Stimulated activated CD4-positive, alpha-beta T cell treated with anti-CD3 and anti-CD28 coated beads, Interleukin-2, amount 100 ng/mL, for 48 hours (primary cell): ENCODE measurements around the gene SLC25A34.

Experiments used
- DNase-seq, 2 donors: peaks; one replicate each; pipeline ENCODE4 v3.0.0-alpha.2; 2020

The SLC25A34 gene

DNA sequence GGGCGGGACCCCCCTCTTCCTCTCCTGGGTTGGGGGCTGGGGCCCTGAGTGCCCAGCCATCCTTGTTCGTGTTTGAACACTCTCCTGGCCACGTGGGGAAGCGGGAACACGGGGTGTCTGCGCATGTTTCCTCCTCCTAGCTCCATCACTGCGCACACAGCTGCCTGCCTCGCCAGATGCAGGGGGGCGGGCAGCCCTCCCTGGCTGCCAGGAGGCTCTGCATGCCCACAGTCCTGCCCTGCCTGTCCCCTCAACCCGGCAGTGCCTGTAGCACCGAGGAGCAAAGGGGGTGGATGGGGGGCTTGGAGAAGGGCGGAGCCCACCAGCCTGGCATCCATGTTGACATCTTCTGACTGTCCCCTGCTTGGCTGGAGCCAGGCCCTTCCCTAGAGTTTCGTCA, 1.8 kb upstream of the SLC25A34 start:
- DNase-seq, result no peak

DNA sequence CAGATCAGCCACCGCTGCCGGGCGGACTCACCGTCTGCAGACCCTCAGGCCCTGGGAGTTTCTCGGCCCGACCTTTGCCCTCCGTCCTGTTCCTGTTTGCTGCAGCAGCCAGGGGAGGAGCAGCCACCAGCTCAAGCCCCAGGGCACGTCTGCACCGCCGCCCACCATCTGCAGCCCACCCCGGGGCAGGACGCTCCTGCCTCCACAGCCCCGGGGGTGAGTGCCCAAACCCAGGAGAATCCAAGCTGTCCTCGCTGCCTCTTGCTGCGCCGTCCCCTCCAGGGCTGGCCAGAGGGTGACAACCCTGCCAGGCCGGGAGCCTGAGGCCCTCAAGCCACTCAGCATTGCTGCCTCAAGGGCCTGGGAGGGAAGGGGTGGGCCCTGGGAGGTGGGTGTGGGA, 1.2 kb upstream of the SLC25A34 start:
- DNase-seq, result no peak

GRCh38 chr1:15735304-15736037, 587 bp upstream of the SLC25A34 start:
- DNase-seq, result no peak

GRCh38 chr1:15736892-15737261, 819 bp downstream of the SLC25A34 start:
- DNase-seq, result no peak

- DNase-seq, result no peak
Measured at GRCh38 chr1:15737324-15738319, 1.6 kb downstream of the SLC25A34 start.

DNA sequence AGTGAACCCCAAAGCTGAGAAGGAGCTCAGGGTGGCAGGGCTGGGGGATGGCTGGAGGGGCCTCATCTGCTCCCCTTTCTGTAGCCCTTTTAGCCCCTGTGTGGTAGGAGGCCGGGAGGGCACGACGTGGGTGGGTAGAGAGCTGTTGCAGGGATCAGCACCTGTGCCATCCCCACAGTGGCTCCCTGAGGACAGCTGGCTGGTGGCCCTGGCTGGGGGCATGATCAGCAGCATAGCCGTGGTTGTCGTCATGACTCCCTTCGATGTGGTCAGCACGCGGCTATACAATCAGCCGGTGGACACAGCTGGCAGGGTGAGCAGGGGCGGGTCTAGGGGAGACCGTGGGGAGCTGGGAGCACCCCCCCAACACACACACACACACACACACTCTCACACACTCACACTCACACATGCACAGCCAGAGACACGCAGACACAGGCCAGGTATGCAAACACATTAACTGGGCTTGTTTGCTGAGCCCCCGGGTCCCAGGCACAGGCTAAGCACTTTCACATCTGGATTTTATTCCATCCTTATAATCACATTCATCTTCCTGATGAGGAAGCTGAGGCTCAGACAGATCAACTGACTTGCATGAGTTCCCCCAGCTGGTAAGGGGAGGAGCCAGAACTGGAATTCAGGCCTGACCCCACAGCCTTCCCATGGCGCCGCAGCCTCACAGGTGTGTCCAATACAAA, 2.5 kb downstream of the SLC25A34 start:
- no peak for DNase-seq

GRCh38 chr1:15739259-15739658, 3.2 kb downstream of the SLC25A34 start:
- no peak for DNase-seq

GRCh38 chr1:15739745-15740144, 3.7 kb downstream of the SLC25A34 start:
- no peak for DNase-seq

DNA sequence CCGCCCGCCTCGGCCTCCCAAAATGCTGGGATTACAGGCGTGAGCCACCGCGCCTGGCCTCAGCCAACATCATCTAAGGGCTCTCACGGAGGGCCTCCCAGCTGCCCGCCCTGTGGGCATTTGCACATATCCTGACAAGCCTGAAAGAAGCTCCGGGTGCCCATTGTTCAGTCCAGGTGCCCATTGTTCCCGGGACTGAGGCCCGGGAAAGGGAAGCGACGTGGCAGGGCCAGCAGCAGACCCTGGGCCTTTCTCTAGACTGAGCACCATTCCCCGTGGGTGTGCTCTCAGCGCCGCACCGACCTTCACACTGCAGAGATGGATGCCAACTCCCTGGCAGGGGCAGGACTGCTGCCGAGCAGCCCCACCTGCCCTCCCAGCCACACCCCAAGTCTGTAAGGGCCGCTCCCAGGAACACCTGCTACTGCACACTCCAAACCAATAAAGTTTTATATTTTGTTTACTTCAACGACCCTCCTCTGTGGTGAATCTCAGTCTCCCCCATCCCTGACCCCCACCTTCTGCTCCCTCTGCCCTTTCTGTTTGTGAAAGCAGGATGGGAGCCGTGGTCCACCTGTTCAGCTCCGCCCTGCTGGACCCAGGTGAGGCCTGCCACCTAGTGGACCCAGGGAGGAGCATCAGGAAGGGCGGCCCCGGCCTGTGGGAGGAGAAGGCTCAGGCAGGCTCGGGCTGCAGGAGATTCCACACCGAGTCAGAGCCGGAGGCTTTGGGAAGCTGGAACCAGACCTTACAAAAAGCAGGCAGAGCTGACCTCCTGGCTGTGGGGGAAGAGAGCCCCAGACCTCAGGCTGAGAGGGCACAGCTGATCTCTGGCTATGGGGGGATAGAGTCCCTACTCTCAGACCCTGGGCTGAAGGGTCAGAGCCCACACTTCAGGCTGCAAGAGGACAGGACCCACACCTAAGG, 5.1 kb downstream of the SLC25A34 start:
- DNase-seq, result peak; percentile 59 to 71

DNA sequence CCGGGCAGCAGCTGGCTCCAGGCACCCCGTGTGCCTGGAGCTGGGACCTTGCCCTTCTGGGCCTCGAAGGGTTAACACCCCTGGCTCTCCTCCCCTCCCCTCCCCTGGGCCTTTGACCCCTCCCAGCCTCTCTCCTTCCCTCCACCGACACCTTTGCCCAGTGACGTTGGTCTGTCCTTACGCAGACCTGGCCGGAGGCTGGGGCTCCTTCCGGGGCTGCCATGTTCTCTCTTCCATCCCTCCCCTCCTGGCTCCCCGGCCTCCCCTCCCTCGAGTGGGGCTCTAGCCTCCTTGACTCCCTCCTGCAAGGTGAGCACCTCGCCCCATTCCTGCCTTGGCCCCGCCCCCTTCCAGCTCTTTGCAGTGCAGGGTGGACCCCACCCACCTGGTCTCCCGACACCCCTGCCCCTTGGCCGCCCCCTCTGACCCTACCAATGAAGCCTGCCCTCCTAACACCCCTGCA, 6.3 kb downstream of the SLC25A34 start, which contains the start of gene TMEM82:
Gene TMEM82 (plus strand): TSS at position 161 of the 463 bp plus-strand sequence. CDS start 61 bp downstream, at position 222.
- no peak for DNase-seq

GRCh38 chr1:15744122-15744679, 8.1 kb downstream of the SLC25A34 start:
- DNase-seq, result no peak

DNA sequence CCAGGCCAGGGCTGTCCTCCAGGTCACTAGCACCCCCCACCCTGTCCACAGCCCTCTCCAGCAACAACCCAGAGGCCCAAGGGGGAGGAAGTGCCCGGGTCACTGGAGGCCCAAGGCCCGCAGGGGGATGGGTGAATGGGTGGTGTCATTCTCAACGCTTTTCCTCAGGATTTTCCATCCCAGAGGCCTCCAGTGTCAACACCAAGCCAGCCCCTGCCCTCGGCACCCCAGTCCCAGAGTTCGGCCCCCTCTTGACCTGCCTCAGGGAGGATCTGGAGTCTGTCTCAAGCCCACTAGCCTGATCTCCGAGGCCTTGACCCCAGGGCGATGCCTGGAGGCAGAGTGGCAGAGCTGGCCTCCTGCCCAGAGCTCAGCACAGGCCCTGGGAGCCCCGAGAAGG, 11.3 kb downstream of the SLC25A34 start:
- no peak for DNase-seq

DNA sequence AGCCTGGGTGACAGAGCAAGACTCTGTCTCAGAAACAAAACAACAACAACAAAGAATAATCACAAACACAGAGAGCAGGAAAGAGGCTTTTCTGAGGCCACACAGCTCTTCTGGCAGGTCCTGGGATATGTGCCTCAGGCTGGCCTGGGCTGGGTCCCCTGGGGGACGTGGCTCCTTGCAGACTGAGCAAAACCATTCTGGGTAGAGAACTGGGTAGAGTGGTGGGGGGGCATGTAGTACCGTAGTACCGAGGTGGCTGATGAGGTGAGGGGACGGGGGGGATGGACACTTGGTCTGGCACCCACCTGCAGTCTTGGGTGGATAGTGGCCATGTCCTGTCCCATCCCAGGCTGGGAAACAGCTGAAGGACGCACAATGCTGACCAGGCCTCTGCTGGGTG, 12.2 kb downstream of the SLC25A34 start:
- no peak for DNase-seq

GRCh38 chr1:15748690-15749398, 12.8 kb downstream of the SLC25A34 start:
- DNase-seq, result no peak

DNA sequence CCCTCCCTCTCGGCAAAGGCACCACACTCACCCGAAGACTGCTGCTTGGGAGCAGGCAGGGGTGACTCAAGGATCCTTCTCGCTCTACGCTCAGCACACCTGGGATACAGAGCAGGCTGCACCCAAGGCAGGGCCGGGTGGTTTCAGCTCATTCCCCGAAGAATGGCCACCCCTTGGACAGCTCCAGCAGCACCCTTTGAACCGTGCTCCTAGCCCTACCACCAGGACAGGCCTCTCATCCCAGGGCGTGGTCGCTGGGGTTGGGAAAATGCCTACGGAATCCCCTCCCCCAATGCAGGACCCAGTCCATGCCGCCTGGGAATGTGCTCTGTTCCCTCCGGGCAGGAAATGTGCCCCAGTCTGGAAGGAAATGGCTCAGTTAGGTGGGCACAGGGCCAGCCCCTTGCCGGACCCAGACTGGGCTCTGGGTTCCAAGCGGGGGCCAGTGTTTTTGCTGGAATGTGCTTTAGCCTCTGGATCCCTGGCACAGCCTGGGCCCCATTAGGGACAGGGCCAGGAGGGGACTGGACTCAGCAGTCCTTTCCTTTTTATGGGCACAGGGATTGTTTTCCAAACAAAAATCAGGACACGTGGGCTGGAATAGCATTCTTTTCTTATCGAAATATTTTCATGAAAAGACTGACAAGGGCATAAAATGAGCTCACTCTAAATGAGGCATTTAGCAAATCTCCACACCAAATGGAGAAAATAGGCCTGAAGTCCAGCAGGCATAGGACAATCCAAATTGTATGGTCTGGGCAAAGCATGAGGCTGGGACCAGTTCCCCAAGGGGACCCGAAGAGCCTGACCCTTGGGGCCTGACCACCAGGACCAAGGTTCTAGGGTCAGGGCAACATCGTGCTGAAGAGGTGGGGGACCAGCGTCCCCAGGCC, 13.6 kb downstream of the SLC25A34 start:
- DNase-seq, result no peak

DNA sequence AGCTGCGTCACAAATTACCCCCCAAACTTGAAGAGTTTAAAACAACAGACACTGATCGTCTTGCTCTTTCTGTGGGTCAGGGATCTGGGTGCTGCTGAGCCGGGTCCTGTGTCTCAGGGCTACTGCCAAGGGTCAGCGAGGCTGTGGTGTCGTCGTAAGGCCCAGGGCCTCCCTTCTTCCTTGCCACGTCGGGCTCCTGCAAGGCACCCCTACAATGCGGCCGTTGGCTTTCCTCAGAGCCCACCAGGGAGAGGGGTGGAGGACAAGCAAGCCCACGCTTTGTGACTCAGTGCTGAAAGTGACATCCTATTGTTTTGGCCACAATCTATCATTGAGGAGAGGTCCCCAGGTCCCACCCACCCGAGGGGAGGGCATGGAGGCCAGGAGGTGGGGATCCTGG, 14.9 kb downstream of the SLC25A34 start:
- DNase-seq, result no peak

DNA sequence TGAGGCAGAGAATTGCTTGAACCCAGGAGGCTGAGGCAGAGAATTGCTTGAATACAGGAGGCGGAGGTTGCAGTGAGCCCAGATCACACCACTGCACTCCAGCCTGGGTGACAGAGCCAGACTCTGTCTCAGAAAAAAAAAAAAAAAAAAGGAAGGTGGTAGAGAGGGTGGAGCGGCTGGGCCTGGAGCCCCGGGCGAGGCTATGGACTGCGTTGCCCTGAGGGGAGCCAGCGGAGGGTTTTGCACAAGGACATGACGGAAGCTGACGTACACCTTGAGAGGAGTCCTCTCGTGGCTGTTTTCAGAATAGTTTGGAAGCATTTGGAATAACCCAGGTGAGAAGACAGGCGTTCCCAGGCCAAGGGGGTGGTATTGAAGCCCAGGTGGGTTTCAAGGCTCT, 15.7 kb downstream of the SLC25A34 start:
- no peak for DNase-seq

DNA sequence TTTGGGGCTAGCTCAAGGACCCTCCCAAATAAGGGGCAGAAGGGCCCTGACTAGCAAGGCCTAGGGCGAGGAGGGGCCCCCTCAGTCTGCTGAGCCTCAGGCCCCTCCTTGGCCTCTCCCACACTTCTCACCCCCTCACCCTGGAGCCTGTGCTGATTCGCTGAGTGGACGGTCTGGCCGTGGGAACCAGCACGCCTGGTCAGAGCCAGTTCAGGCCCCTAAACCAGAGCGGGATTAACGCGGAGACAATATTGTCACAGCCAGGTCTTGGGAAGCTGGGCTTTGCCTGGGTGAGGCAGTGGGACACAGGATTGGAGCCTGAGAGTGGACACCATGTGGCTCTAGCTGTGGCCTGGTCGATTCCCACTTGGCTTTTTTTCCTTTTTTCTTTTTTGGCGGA, 17.7 kb downstream of the SLC25A34 start:
- no peak for DNase-seq

DNA sequence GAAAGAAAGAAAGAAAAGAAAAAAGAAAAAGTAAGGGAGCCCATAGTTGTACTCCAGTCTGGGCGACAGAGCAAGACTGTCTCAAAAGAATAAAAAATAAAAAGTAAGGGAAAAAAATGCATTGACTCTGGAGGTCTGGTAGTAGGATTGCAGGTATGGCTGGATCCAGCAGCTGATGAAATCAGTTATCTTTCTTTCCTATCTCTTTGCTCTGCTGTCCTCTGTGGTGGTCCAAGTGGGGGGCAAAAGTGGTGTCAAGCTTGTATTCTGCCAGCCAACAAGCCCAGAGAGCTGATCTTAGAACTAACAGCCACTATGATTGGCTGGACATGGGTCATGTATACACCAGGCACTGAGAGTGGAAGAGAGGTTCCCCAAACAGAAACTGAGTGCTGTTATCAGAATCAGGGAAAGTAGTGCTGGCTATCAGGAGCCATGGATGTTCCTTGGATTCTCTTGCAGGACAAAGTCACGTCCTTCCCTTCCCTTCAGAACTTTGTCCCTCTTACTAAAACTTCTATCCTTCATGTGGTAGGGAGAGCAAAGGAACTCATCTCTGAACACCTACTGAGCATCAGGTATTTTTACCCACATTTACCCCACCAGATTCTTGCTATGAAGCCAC, 19.1 kb downstream of the SLC25A34 start:
- DNase-seq, result no peak
